IPS-NIHi11 (cell line): ENCODE data around the gene NRG4.
A peak's percentile ranks its signal among the peaks of the same experiment; 100 is the strongest.
"Not testable (repeated sequence)": the region's sequence is repeated elsewhere in the genome, so short reads cannot be mapped to it uniquely, and the experiment has no call there.

Experiments used
- DNase-seq: peaks from one replicate; pipeline ENCODE4 v3.0.0; 2012; ENCODE audit warnings: mixed read lengths, low spot score

The NRG4 gene, protein sequence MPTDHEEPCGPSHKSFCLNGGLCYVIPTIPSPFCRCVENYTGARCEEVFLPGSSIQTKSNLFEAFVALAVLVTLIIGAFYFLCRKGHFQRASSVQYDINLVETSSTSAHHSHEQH

DNA sequence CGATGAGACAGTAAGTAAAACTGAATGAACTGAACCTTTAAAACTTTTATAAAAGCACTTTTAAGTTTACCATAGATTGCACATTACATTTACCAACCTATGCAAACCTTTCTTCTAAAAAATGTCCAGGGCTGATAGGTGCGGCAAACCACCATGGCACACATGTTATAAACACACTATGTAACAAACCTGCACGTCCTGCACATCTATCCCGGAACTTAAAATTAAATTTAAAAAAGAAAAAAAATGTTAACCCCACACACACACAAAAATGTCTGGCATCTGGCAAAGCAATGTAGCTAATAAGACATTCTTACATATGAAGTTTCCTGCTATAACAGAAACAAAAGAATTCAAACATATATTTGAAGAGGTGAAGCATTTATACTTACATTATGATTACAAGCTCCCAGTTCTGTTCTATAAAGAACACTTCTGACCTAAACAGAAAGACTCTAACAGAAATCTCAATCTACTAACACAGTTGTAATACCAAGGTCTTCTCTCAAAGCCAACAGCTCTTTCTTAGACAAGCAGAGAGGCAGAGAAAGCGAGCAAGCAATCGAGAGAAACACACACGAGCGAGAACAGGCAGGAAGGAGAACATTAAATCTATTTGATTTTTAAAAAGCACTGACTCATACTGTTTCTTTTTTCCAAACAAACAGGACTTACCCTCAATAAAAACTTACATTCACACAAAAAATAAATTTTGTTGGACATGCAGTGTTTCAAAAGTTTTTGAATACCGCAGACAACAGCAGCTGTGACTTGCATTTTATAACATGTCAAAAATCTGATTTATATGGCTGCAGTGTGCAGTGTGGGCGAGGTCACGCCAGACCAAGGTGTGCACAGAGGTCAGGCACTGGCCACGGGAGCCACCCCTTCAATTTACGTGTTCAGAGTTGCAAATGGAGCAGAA is at the start of gene NRG4:
NRG4 (minus strand) TSS at position 798 of the 925 bp plus-strand sequence. CDS start 1,194 bp downstream, outside the sequence.
- DNase-seq = peak; percentile 36

DNA sequence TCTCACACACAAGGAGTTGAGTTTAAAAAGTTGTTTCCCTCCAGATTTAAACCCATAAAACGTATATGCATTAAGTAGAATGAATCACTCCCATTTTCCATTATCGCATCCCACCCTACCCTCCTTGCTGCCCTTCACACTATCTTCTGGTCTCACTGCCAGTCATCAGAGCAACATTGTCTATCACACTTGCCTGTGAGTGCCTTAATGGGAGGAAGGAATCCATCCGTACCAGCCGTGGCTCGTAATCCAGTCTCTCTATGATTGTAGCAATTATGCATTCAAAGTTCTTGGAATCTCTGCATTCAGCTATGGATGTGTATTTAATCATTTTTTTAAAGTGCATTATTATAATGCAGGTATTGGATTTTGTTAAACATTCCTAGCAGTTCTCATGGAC is 49.5 kb upstream of the NRG4 start:
- no peak for DNase-seq

DNA sequence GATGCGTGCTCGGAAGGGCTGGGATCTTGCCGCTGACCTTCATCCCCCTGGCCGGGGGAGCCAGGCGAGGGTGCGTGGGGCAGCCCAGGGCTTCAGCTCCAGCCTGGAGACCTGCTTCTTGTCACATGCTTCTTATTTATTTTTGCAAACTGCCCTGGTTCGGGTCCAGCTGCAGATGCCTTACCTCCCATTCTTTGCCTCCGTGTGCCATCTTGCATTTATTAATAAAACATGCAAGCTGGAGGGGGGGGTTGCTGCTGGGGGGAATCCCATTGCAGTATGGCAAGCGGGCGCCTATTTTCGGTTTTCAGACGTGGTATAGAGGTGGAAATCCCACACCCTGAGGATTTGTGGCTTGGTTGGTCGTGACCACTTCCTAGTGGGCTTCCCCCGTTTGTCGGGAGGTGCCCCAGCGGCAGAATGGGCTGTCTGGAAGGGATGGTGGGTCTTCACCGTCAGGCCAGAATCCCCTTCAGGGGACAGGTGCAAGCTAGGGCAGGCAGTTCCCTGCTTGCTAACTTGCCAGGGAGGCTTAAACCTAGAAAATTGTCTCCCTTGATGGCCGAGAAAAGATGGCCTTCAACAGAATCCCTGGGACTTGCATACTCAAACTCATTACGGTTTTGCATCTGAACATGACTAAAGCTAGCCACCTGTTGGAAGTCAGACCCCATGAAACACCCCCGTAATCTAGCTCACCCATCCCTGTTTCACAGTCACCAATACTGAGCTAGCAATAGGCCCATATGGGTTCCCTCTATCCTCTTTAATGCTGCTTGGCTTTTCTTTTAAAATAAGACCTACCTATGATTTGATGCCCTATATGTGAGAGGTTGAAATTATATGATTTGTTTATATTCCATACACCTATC is 48.1 kb upstream of the NRG4 start:
- DNase-seq = no peak

DNA sequence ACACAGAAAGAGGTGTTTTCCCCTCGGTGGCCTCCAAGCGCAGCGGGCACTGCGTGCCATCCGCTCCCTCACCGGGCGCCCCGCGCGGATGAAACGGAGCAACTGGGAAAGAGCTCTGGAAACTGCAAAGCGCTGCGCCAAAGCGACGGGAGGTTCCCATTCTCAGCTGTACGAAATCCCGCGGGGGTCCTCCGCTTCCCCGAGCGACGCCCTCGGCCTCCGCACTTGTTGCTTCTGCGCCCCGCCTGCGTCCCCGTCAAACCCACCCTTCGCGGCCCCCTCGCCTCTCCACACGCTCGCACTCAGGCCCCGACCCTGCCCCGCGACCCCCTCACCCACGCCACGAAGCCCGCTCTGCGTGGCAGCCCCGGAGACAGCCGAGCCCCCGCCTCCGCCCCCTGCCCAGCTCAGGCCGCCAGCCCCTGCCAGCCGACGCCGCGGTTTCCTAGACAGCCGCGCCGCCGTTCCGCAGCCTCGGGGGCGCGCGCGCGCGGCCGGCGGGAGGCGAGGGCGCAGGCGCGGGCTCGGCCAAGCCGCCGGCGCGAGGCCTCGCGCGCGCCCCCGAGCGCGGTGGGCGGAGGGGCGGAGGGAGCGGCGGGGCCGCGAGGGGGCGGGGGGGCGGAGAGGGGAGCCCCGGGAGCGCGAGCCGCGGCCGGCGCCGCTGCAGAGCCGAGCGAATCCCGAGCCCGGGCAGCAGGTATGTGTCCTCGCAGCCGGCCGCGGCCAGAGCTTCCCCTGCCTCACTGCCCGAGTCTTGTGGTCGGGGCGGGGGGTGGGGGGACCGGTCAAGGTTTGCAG is 47.3 kb upstream of the NRG4 start, which contains the start of gene TMEM266:
TMEM266 (plus strand) TSS at position 666 of the 798 bp plus-strand sequence. CDS start 74,279 bp downstream, outside the sequence.
- DNase-seq = peak; percentile 95

DNA sequence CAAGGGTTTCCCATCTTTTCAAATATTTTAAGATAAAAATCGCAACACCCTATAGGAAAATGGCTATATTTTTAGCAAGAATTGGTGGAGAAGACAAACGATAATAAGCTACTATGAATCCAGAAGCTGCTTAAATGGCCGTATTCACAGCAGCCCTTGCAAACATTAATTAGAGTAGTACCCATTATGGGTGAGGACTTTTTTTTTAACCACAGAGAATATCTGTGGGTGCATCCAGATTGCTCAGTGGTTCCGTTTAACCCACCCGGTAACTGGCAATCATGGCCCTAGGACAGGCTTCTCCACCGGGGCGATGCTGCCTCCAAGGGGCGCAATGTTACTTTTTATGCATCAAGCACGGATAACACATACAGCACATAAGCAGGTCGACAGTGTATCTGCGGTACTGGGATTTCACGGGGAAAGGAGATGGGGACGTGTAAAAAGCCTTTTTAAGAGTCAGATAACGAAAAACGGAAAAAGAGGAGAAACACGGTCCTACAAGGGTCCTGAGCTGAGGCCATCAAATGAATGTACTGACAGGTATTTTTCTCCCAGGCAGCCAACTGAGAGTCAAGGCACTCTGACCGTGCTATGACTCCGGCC is 46.6 kb upstream of the NRG4 start:
- DNase-seq = no peak

DNA sequence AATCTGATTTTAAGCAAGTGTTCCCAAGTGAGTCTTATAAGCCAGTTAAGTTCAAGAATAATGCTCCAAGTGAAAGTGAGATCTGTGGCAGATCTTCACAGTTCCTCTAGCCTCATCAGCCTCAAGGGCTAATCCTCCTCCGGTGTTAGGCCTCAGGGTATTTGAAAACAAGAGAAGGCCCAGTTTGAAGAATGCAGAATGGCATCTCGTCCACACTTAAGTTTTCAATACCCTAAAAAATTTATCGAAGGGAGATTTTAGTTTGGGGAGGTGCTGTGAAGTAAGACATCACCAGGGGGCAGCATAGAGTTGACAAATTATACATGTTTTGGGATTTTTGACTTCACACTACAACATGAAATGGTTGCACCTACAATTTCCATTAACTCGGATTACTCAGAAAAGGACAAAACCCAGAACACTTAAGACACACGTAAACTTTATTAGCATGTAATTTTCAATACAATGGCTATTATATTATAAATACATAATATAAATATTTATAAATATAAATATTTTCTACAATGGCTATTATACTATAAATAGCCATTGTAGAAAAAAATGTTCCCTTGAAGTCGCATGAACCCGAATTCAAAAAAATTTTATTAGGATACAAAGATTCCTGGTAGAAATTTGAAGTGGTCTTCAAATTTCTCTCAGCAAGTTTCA is 45.2 kb upstream of the NRG4 start:
- DNase-seq = peak; percentile 34

DNA sequence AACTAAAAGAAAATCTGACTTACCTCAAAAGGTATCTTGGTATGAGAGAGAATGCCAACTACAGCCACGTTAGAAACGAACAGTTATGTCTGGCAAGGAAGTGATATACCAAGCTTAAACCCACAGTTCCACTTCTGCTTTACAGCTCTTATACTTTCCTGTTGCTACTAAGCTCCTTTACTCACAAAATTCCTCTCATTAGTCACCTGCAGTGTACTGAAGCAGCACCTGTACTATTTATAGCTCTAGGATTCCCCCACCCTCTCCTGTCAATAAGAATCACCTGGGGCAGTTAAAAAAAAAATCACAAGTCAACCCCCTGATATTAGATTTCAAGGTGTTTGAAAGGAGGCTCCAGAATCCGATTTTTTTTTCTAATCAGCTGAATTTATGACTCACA is 44.7 kb upstream of the NRG4 start:
- no peak for DNase-seq

DNA sequence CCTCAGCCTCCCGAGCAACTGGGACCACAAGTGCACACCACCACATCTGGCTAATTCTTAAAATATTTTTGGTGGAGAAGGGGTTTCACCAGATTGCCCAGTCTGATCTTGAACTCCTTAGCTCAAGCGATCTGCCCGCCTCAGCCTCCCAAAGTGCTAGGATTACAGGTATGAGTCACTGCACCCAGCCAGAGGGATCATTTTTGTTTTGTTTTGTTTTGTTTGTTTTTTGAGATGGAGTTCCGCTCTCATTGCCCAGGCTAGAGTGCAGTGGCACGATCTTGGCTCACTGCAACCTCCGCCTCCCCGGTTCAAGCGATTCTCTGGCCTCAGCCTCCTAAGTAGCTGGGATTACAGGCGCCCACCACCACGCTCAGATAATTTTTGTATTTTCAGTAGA is 42.0 kb upstream of the NRG4 start:
- not testable (repeated sequence) for DNase-seq

DNA sequence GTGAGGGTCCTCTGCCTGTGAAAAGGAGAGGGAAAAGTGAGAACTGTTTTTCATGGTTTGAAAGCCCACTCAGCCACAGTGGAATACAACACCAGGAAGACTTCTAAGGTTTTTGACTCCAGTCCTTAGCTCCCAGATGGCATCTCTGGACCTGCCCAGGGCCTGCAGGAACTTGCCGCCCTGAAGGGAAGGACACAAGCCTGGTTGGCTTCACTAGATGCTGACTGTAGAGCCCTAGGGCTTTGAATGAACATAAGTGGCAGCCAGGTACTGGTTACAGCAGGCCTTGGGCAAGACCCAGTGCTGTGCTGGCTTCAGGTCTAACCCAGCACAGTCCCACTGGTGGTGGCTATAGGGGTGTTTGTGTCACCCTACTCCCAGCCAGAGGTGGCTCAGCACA is 26.3 kb upstream of the NRG4 start:
- no peak for DNase-seq

DNA sequence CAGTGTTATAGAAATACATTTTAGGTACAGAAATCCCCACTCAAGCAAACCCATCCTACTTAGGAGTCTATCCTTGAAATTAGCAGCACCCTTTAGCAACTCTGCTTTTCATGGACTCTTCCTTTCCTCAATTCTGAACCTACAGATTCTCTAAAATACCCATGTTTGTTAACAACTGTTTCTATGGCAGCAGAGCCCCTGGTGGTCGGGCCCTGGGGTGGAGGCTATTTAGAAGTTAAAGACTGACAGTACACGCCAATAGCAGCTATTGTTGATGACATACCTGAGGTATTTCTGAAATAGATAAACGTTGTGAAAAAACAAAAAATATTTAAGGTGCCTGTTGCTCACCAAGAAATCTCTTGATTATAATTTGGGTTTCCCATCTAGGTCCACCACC is 23.4 kb upstream of the NRG4 start:
- DNase-seq = no peak

DNA sequence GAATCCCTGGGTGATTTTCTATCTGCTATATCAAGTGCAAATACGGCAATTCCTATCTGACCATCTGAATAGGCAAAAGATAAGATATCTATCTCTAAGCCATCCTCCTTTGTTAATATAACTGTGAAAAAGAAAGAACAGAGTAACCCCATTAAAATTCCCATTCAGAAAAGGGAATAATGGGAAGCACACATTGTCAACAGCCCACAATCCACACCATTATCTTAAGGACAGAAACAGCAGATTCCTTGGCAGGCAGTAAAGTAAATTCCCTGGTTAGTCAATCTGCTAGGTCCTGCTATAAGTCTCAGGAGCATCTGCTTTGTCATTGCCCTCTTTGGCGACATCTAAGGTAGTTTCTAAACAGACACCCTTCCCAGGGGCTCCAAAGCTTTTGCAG is 21.9 kb upstream of the NRG4 start:
- DNase-seq = no peak

DNA sequence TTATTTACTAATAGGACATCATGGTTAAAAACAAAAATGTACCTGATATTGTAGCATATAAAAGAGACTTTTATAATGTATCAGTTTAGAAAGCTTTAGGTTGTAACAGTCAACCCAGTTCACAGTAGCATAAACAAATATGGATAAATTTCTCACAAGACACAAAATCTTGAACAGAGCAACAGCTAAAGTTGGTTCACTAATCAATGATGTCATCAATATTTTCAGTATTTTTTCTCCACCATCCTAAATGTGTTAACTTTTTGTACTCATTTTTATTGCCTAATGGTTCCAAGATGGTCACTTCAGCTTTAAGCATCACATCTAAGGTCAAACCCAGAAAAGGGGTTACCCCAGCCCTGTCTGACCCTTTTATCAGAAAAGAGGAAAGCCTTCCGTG is 21.2 kb upstream of the NRG4 start:
- no peak for DNase-seq

DNA sequence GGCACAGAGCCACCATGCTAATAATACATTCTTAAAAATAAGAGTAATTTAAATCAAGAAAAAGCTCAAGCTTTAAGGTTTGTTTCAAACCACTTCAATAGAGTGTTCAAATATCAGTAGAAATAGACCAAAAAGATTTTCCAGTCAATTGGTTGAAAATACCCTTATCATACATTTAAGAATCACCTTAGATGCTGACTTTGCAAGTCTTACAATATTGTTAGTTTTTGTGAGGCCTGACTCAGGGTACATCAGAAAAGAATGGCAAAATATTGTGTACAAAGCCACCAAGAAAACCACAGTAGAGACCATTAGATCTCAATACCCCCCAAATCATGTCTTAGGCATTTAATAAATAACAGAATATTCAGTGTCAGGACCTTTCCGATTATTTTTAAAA is 19.8 kb upstream of the NRG4 start:
- no peak for DNase-seq

DNA sequence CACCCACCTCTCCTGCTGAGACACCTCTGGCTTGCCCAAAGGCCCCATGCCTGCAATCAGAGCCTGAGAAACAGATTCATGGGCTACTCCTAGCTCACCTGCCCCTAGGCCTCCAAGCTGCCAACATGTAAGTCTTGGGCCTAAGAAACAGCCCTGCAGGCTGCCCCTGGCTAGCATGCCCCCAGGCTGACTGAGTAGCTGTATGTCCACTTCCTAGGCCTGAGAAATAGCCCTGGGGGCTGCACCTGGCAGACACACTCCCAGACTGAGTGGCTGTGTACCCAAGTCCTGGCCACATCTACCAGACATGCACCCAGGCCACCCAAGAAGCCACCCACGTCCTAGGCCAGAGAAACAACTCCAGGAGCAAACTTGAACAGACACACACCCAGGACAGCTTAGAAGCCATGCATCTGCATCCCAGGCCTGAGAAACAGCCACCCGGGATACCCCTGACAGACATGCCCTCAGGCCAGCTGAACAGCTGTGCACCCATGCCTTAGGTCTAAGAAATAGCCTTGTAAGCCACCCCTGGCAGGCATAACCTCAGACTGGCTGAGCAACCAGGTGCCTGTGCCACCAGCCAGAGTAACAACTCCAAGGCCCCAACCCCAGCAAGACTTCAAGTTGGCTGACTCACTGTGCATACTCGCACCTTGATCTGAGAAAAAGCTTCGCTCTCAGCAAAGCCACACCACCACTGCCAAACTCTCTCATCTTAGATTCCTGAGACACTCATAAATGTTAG is 12.0 kb upstream of the NRG4 start:
- no peak for DNase-seq

DNA sequence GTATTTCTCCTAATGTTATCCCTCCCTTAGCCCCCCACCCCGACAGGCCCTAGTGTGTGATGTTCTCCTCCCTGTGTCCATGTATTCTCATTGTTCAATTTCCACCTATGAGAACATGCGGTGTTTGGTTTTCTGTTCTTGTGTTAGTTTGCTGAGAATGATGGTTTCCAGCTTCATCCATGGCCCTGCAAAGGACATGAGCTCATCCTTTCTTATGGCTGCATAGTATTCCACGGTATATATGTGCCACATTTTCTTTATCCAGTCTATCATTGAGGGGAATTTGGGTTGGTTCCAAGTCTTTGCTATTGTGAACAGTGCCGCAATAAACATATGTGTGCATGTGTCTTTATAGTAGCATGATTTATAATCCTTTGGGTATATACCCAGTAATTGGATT is 1.2 kb upstream of the NRG4 start:
- not testable (repeated sequence) for DNase-seq

DNA sequence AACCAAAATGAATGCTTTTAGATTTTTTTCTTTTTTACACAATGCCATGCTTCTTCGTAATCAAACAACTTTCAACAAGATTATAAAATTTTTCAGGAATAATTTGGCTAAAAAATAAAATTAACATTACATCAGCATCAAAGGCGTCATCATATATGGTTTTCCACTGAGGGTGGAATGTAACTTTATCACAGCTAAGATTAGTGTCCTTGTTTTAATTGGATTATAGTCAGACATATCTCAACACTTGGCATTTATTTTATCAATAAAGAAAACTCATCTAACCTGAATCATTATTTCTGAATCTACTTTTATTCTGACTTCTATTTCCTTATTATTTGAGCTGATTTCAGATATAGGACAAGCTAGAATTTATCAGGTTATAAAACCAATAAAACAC is 1.6 kb downstream of the NRG4 start:
- DNase-seq = no peak

DNA sequence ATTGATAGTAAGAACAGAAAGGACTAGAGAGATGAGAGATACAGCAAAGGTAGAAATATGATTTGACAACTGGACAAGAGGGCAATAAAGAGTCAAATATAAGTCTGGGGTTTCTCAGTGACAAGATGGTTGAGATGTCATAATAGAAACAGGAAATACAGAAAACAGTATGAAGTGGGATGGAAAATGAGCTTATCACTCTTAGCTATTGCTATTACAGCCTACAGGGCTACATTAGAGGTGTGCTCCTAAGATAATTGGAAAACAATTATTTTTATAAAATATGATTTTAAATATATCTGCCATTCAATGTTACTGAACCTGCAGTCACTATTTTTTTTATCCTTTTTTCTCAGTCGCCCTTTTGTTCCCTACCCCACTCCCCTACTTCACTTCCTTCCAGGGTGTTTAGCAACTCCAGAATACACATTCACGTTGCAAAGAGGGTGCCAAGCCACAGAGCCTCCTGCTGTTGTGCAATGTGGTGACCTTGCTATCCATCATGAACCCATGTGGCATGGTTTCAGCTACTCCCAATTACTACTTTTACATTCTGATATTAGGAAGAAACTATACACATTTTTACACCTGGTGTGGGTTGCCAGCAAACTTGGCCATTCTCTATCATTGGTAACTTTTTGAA is 6.0 kb downstream of the NRG4 start:
- DNase-seq = no peak

DNA sequence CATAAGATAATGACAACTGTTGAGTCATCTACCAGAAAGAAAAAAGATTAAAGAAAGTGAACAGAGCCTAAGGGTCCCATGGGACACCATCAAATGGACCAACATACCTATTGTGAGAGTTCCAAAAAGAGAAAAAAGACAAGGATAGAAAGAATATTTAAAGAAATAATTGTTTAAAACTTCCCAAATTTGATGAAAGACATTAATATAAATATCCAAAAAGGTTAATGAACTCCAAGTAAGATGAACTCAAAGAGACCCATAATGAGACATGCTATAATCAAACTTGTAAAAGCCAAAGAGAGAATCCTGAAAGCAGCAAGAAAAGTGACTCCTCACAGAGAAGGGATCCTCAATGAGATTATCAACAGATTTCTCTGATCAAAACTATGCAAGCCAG is 8.9 kb downstream of the NRG4 start:
- DNase-seq = no peak

DNA sequence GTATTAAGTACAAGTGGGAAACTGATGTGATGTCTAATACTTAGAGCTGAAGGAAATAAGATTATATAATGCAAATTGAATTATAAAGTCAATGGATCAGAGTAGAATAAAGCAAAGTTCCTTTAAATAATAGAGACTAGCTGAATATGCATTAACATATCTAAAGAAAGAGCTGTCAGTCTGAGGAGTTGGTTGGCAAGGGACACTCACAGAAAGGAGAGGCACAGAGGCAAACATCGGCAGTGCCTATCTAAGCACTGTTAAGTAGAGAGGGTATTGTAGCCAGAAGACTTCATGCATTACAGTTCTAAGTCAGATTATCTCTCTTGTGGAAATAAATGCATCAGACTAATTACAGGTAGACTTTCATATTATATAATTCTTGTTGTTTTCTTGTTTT is 16.6 kb downstream of the NRG4 start:
- no peak for DNase-seq

DNA sequence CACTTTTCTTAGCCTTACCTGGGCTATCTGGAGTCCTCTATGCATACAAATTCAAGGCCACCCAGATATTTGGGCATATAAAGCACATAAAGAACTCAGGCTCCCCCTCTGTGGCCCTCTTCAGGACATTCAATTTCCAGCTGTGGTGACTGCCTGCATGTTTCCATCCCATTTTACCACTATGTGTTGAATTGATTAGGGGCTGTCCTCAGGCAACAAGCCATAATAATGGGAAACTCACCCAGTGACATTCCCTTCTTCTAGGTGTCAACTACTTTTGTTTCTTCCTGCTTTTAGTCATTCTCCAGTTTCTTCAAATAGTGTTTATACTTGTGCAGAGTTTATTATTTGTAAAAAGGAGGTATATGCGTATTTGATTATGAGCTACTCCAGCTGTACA is 18.0 kb downstream of the NRG4 start:
- no peak for DNase-seq
